ENCODE results near the gene RBM19. TPM values are rescaled to one million over a fixed set of nuclear protein-coding genes. Genes with fewer than 3 reads are reported as not detected.

Gene RBM19
- total RNA-seq, 2 donors from 2014 or later = 15.3 to 15.6 TPM

DNA sequence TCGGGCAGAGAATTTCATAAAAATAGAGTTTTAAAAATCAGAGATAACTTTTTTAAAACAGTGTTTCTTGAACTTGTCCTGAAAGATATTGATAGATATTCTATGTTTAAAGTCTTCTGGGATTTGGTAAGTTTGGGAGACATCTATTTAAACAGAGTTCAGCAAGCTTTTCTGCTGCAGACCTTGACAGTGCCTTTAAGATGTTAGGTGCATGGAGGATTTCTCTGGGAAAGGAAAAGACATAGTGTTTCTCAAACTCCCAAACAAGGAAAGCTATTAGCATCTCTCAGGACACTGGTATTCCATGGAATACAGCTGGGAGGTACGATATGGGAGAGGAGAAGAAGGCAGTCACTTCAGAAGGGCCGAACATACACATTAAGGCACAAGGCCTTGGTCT, 97.8 kb downstream of the RBM19 start:
- no peaks in the 10 kb centered on the region for H3K27me3 ChIP-seq

DNA sequence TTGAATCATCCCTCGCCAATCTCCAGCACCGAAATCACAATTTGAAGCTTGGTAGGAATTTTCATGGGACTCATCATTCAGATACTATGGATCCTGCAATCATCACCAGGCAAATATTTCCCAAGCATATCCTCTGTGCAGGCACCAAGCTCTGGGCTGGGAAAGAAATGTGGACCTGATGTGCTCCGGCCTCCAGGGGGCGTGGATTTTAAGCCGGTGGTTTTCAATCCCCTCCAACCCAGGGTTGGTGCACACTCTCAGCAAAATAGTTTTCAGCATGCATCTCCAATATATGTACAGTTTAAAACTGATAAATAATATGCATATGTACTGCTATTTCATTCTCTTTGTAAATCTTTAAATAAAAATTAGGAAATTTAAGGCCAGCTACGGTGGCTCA, 98.9 kb downstream of the RBM19 start:
- Histone ChIP-seq H3K27me3 (no peaks in the 10 kb centered on the region), H3K4me1 (no peaks in the 10 kb centered on the region), H3K4me3 (no peak overlapping the region), H3K9me3 (no peaks in the 10 kb centered on the region), H3K36me3 (no peaks in the 10 kb centered on the region), H3K27ac (no peak overlapping the region)
- no peak for DNase-seq (ENCODE audit: low spot score)
- TF ChIP-seq, protein P1, sequence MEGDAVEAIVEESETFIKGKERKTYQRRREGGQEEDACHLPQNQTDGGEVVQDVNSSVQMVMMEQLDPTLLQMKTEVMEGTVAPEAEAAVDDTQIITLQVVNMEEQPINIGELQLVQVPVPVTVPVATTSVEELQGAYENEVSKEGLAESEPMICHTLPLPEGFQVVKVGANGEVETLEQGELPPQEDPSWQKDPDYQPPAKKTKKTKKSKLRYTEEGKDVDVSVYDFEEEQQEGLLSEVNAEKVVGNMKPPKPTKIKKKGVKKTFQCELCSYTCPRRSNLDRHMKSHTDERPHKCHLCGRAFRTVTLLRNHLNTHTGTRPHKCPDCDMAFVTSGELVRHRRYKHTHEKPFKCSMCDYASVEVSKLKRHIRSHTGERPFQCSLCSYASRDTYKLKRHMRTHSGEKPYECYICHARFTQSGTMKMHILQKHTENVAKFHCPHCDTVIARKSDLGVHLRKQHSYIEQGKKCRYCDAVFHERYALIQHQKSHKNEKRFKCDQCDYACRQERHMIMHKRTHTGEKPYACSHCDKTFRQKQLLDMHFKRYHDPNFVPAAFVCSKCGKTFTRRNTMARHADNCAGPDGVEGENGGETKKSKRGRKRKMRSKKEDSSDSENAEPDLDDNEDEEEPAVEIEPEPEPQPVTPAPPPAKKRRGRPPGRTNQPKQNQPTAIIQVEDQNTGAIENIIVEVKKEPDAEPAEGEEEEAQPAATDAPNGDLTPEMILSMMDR (IDR thresholded peaks at IDR 0.05) = no peak

More for the DNA sequence above, 97.8 kb downstream of the RBM19 start:
- no peak overlapping the region for H3K4me3 ChIP-seq
- DNase-seq (ENCODE audit: low spot score) = no peak
- no peaks in the 10 kb centered on the region for H3K9me3 ChIP-seq
- no peaks in the 10 kb centered on the region for H3K4me1 ChIP-seq
- TF ChIP-seq, protein P1 (IDR thresholded peaks at IDR 0.05) = no peak
- no peaks in the 10 kb centered on the region for H3K36me3 ChIP-seq
- H3K27ac ChIP-seq = no peak overlapping the region

- Histone ChIP-seq H3K27ac (no peak overlapping the region), H3K4me3 (no peak overlapping the region), H3K4me1 (no peaks in the 10 kb centered on the region), H3K27me3 (no peaks in the 10 kb centered on the region), H3K36me3 (no peaks in the 10 kb centered on the region), H3K9me3 (no peaks in the 10 kb centered on the region)
- no peak for DNase-seq (ENCODE audit: low spot score)
- TF ChIP-seq, protein P1 (IDR thresholded peaks at IDR 0.05) = no peak
Observed at GRCh38 chr12:113866496-113866895, 99.6 kb downstream of the RBM19 start.

- Histone ChIP-seq H3K27ac (no peak overlapping the region), H3K4me1 (no peaks in the 10 kb centered on the region), H3K9me3 (no peaks in the 10 kb centered on the region), H3K4me3 (no peak overlapping the region), H3K36me3 (peaks cover 2% of the 10 kb centered on the region), H3K27me3 (no peaks in the 10 kb centered on the region)
- no peak for DNase-seq (ENCODE audit: low spot score)
- TF ChIP-seq, protein P1 (IDR thresholded peaks at IDR 0.05) = no peak
Observed at GRCh38 chr12:113863455-113863845, 102.7 kb downstream of the RBM19 start.

DNA sequence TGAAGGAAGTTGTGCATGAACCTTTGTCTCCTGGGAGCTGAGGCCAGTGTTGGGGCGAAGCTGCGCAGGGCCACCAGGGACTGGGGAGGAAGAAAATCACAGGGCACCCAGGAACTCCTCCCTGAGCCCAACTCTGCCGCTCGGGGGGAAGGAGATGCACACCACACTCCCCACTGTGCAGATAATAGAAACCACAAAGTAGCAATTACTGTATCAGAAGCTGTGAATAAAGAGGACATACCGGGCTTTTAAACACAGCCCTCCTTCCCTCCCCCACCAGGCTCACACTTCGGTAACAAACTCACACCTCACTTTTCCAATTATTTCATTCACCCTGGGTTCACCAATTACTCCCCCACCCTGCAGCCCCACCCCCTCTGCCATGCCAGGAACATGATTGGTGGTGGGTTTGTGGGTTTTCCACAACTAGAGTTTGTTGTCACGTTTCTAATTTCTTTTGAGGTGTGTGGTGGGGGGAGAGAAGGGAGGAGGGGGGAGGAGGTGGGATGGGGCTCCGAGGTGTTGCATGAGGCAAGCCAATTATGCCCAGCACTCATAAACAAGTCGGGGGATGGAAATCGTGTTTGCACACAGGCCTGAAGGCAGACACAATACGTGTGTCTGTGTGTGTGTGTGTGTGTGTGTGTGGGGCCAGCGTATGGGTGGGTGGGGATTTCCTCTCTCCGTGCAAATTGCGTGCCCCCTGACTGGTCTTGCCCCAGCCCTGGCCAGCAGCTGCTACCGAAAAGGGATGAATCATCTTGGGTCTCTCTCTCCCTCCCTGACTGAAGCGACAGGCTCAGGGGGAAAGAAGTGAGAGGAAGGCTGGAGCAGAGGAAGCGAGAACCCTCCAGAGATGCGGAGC, 103.3 kb downstream of the RBM19 start:
- Histone ChIP-seq H3K4me1 (no peaks in the 10 kb centered on the region), H3K36me3 (peaks cover 8% of the 10 kb centered on the region), H3K9me3 (no peaks in the 10 kb centered on the region), H3K27ac (no peak overlapping the region), H3K27me3 (no peaks in the 10 kb centered on the region), H3K4me3 (no peak overlapping the region)
- no peak for DNase-seq (ENCODE audit: low spot score)
- TF ChIP-seq, protein P1 (IDR thresholded peaks at IDR 0.05) = no peak

All from right atrium auricular region (tissue), 2 donors.